ENCODE data around the gene ACSF3.

Gene ACSF3

GRCh38 chr16:89122322-89122851 lies 28.7 kb downstream of the ACSF3 start:
- peaks cover 3 to 20% of the 10 kb centered on the region in 2 donors for H3K4me1 ChIP-seq (ENCODE audit: control insufficient read depth in 1 of 2, insufficient read depth in 2 of 2, low read length in 2 of 2)
- H3K27me3 ChIP-seq (ENCODE audit: control insufficient read depth in 1 of 2, insufficient read depth in 2 of 2, low read length in 2 of 2), result no peaks in the 10 kb centered on the region
- no peak overlapping the region for H3K4me3 ChIP-seq (ENCODE audit: low read depth in 1 of 2, low read length in 2 of 2)
- no peak overlapping the region for H3K9ac ChIP-seq (ENCODE audit: low read depth in 1 of 2, low read length in 2 of 2)
- no peaks in the 10 kb centered on the region for H3K9me3 ChIP-seq (ENCODE audit: control insufficient read depth in 1 of 2, low read length in 2 of 2)
- H3K27ac ChIP-seq (ENCODE audit: low read depth, low read length), result no peak overlapping the region
- H3K36me3 ChIP-seq (ENCODE audit: control insufficient read depth in 1 of 2, insufficient read depth in 2 of 2, low read length in 2 of 2), result peaks cover 10 to 56% of the 10 kb centered on the region in 2 donors

GRCh38 chr16:89123001-89123830 lies 29.6 kb downstream of the ACSF3 start:
- peaks cover 10 to 50% of the 10 kb centered on the region in 2 donors for H3K36me3 ChIP-seq (ENCODE audit: control insufficient read depth in 1 of 2, insufficient read depth in 2 of 2, low read length in 2 of 2)

GRCh38 chr16:89123831-89124100 lies 30.1 kb downstream of the ACSF3 start:
- H3K27me3 ChIP-seq (ENCODE audit: control insufficient read depth in 1 of 2, insufficient read depth in 2 of 2, low read length in 2 of 2), result no peaks in the 10 kb centered on the region
- peaks cover 10 to 45% of the 10 kb centered on the region in 2 donors for H3K36me3 ChIP-seq (ENCODE audit: control insufficient read depth in 1 of 2, insufficient read depth in 2 of 2, low read length in 2 of 2)
- no peaks in the 10 kb centered on the region for H3K9me3 ChIP-seq (ENCODE audit: control insufficient read depth in 1 of 2, low read length in 2 of 2)
- no peak overlapping the region for H3K9ac ChIP-seq (ENCODE audit: low read depth in 1 of 2, low read length in 2 of 2)
- no peak overlapping the region for H3K4me3 ChIP-seq (ENCODE audit: low read depth in 1 of 2, low read length in 2 of 2)
- H3K4me1 ChIP-seq (ENCODE audit: control insufficient read depth in 1 of 2, insufficient read depth in 2 of 2, low read length in 2 of 2), result peaks cover 3 to 20% of the 10 kb centered on the region in 2 donors
- H3K27ac ChIP-seq (ENCODE audit: low read depth, low read length), result no peak overlapping the region

More at GRCh38 chr16:89123001-89123830, 29.6 kb downstream of the ACSF3 start:
- Histone ChIP-seq H3K9ac (ENCODE audit: low read depth in 1 of 2, low read length in 2 of 2) (no peak overlapping the region), H3K4me3 (ENCODE audit: low read depth in 1 of 2, low read length in 2 of 2) (no peak overlapping the region), H3K27ac (ENCODE audit: low read depth, low read length) (no peak overlapping the region), H3K9me3 (ENCODE audit: control insufficient read depth in 1 of 2, low read length in 2 of 2) (no peaks in the 10 kb centered on the region), H3K4me1 (ENCODE audit: control insufficient read depth in 1 of 2, insufficient read depth in 2 of 2, low read length in 2 of 2) (peaks cover 3 to 20% of the 10 kb centered on the region in 2 donors), H3K27me3 (ENCODE audit: control insufficient read depth in 1 of 2, insufficient read depth in 2 of 2, low read length in 2 of 2) (no peaks in the 10 kb centered on the region)

- Histone ChIP-seq H3K27me3 (ENCODE audit: control insufficient read depth in 1 of 2, insufficient read depth in 2 of 2, low read length in 2 of 2) (no peaks in the 10 kb centered on the region), H3K4me1 (ENCODE audit: control insufficient read depth in 1 of 2, insufficient read depth in 2 of 2, low read length in 2 of 2) (peaks cover 0 to 3% of the 10 kb centered on the region in 2 donors), H3K4me3 (ENCODE audit: low read depth in 1 of 2, low read length in 2 of 2) (no peak overlapping the region), H3K36me3 (ENCODE audit: control insufficient read depth in 1 of 2, insufficient read depth in 2 of 2, low read length in 2 of 2) (peaks cover 14 to 41% of the 10 kb centered on the region in 2 donors), H3K9ac (ENCODE audit: low read depth in 1 of 2, low read length in 2 of 2) (no peak overlapping the region), H3K9me3 (ENCODE audit: control insufficient read depth in 1 of 2, low read length in 2 of 2) (no peaks in the 10 kb centered on the region), H3K27ac (ENCODE audit: low read depth, low read length) (no peak overlapping the region)
These were observed 35.7 kb downstream of the ACSF3 start for GRCh38 chr16:89129378-89129777.

- H3K9me3 ChIP-seq (ENCODE audit: control insufficient read depth in 1 of 2, low read length in 2 of 2), result no peaks in the 10 kb centered on the region
- no peaks in the 10 kb centered on the region for H3K27me3 ChIP-seq (ENCODE audit: control insufficient read depth in 1 of 2, insufficient read depth in 2 of 2, low read length in 2 of 2)
- H3K36me3 ChIP-seq (ENCODE audit: control insufficient read depth in 1 of 2, insufficient read depth in 2 of 2, low read length in 2 of 2), result peaks cover 10 to 45% of the 10 kb centered on the region in 2 donors
These were observed 36.8 kb downstream of the ACSF3 start for GRCh38 chr16:89130448-89130847.

GRCh38 chr16:89131783-89132182 lies 38.1 kb downstream of the ACSF3 start:
- no peak overlapping the region for H3K4me3 ChIP-seq (ENCODE audit: low read depth in 1 of 2, low read length in 2 of 2)
- H3K9me3 ChIP-seq (ENCODE audit: control insufficient read depth in 1 of 2, low read length in 2 of 2), result no peaks in the 10 kb centered on the region
- H3K27me3 ChIP-seq (ENCODE audit: control insufficient read depth in 1 of 2, insufficient read depth in 2 of 2, low read length in 2 of 2), result no peaks in the 10 kb centered on the region
- H3K4me1 ChIP-seq (ENCODE audit: control insufficient read depth in 1 of 2, insufficient read depth in 2 of 2, low read length in 2 of 2), result no peaks in the 10 kb centered on the region
- H3K27ac ChIP-seq (ENCODE audit: low read depth, low read length), result no peak overlapping the region
- H3K9ac ChIP-seq (ENCODE audit: low read depth in 1 of 2, low read length in 2 of 2), result no peak overlapping the region
- H3K36me3 ChIP-seq (ENCODE audit: control insufficient read depth in 1 of 2, insufficient read depth in 2 of 2, low read length in 2 of 2), result peaks cover 15 to 56% of the 10 kb centered on the region in 2 donors

More at GRCh38 chr16:89130448-89130847, 36.8 kb downstream of the ACSF3 start:
- no peak overlapping the region for H3K4me3 ChIP-seq (ENCODE audit: low read depth in 1 of 2, low read length in 2 of 2)
- H3K4me1 ChIP-seq (ENCODE audit: control insufficient read depth in 1 of 2, insufficient read depth in 2 of 2, low read length in 2 of 2), result no peaks in the 10 kb centered on the region
- H3K9ac ChIP-seq (ENCODE audit: low read depth in 1 of 2, low read length in 2 of 2), result no peak overlapping the region
- H3K27ac ChIP-seq (ENCODE audit: low read depth, low read length), result no peak overlapping the region

GRCh38 chr16:89132194-89133005 lies 38.7 kb downstream of the ACSF3 start:
- Histone ChIP-seq H3K36me3 (ENCODE audit: control insufficient read depth in 1 of 2, insufficient read depth in 2 of 2, low read length in 2 of 2) (peaks cover 15 to 58% of the 10 kb centered on the region in 2 donors), H3K27me3 (ENCODE audit: control insufficient read depth in 1 of 2, insufficient read depth in 2 of 2, low read length in 2 of 2) (no peaks in the 10 kb centered on the region), H3K9me3 (ENCODE audit: control insufficient read depth in 1 of 2, low read length in 2 of 2) (no peaks in the 10 kb centered on the region), H3K27ac (ENCODE audit: low read depth, low read length) (no peak overlapping the region), H3K9ac (ENCODE audit: low read depth in 1 of 2, low read length in 2 of 2) (no peak overlapping the region), H3K4me1 (ENCODE audit: control insufficient read depth in 1 of 2, insufficient read depth in 2 of 2, low read length in 2 of 2) (no peaks in the 10 kb centered on the region), H3K4me3 (ENCODE audit: low read depth in 1 of 2, low read length in 2 of 2) (no peak overlapping the region)

- Histone ChIP-seq H3K9ac (ENCODE audit: low read depth in 1 of 2, low read length in 2 of 2) (no peak overlapping the region), H3K27me3 (ENCODE audit: control insufficient read depth in 1 of 2, insufficient read depth in 2 of 2, low read length in 2 of 2) (no peaks in the 10 kb centered on the region), H3K27ac (ENCODE audit: low read depth, low read length) (no peak overlapping the region), H3K9me3 (ENCODE audit: control insufficient read depth in 1 of 2, low read length in 2 of 2) (no peaks in the 10 kb centered on the region), H3K4me3 (ENCODE audit: low read depth in 1 of 2, low read length in 2 of 2) (no peak overlapping the region), H3K36me3 (ENCODE audit: control insufficient read depth in 1 of 2, insufficient read depth in 2 of 2, low read length in 2 of 2) (peaks cover 15 to 66% of the 10 kb centered on the region in 2 donors), H3K4me1 (ENCODE audit: control insufficient read depth in 1 of 2, insufficient read depth in 2 of 2, low read length in 2 of 2) (no peaks in the 10 kb centered on the region)
These were observed 39.9 kb downstream of the ACSF3 start for GRCh38 chr16:89133457-89134127.

- Histone ChIP-seq H3K9me3 (ENCODE audit: control insufficient read depth in 1 of 2, low read length in 2 of 2) (no peaks in the 10 kb centered on the region), H3K36me3 (ENCODE audit: control insufficient read depth in 1 of 2, insufficient read depth in 2 of 2, low read length in 2 of 2) (peaks cover 15 to 64% of the 10 kb centered on the region in 2 donors), H3K9ac (ENCODE audit: low read depth in 1 of 2, low read length in 2 of 2) (no peak overlapping the region), H3K4me1 (ENCODE audit: control insufficient read depth in 1 of 2, insufficient read depth in 2 of 2, low read length in 2 of 2) (no peaks in the 10 kb centered on the region), H3K4me3 (ENCODE audit: low read depth in 1 of 2, low read length in 2 of 2) (no peak overlapping the region), H3K27me3 (ENCODE audit: control insufficient read depth in 1 of 2, insufficient read depth in 2 of 2, low read length in 2 of 2) (no peaks in the 10 kb centered on the region), H3K27ac (ENCODE audit: low read depth, low read length) (no peak overlapping the region)
These were observed 40.6 kb downstream of the ACSF3 start for GRCh38 chr16:89134269-89134668.

All from duodenal mucosa (tissue), 2 donors.